Measurements from ENCODE around the gene GIMAP4. TPM values are rescaled to one million over a fixed set of nuclear protein-coding genes. Genes with fewer than 3 reads are reported as not detected.

Gene GIMAP4
- total and polyA plus RNA-seq, 8 donors: 0.89 to 79.9 (median 12.2) TPM; not detected in 1

GRCh38 chr7:150621376-150621775 is 54.2 kb downstream of the GIMAP4 start:
- 45 to 72% (median 63%) methylated on average over 1 of the region's 1 CpG for WGBS, 5 donors
- intact Hi-C loops (cut with DNase I; ENCODE audit: low total_unique reads): no loop called here

More at GRCh38 chr7:150621376-150621775, 54.2 kb downstream of the GIMAP4 start:
- no peak for DNase-seq
- no peak for TF ChIP-seq POLR2AphosphoS5 (IDR thresholded peaks at IDR 0.05)
- no peak for TF ChIP-seq CTCF (IDR thresholded peaks at IDR 0.05)
- TF ChIP-seq POLR2A (IDR thresholded peaks at IDR 0.05): no peak
- Histone ChIP-seq H3K36me3 (peaks cover 0 to 1% (median 0%) of the 10 kb centered on the region in 4 donors), H3K4me3 (no peak overlapping the region), H3K9me3 (no peaks in the 10 kb centered on the region), H3K4me1 (peaks cover 0 to 3% (median 0%) of the 10 kb centered on the region in 4 donors), H3K27me3 (no peaks in the 10 kb centered on the region), H3K27ac (no peak overlapping the region)

Other genes starting within 250 kb of the GIMAP4 start
- gene LRRC61, start 244.0 kb upstream of the GIMAP4 start, total RNA-seq: 10 to 100 TPM in 3 of 5 donors, not detected in 2; 11.6 to 15.9 (median 14.2) TPM
- gene LRRC61, start 244.0 kb upstream of the GIMAP4 start, polyA plus RNA-seq: 1 to 10 TPM; 5.6 to 7.6 (median 7.4) TPM
- gene ACTR3C, start 243.8 kb upstream of the GIMAP4 start, total RNA-seq: 10 to 100 TPM in 3 of 5 donors, 1 to 10 TPM in 2; 2.3 to 68.7 (median 16.2) TPM
- gene ACTR3C, start 243.8 kb upstream of the GIMAP4 start, polyA plus RNA-seq: 10 to 100 TPM in 1 of 3 donors, 1 to 10 TPM in 2; 3.1 to 10.1 (median 7.0) TPM
- gene RARRES2, start 225.8 kb upstream of the GIMAP4 start, total RNA-seq: 100 to 1,000 TPM in 1 of 5 donors, 10 to 100 TPM in 4; 33.5 to 244 (median 70.9) TPM
- 100 to 1,000 TPM; 161 to 232 (median 197) TPM for gene RARRES2, start 225.8 kb upstream of the GIMAP4 start, polyA plus RNA-seq
- 100 to 1,000 TPM in 3 of 5 donors, 10 to 100 TPM in 2; 44.2 to 298 (median 104) TPM for gene REPIN1, start 198.6 kb upstream of the GIMAP4 start, total RNA-seq
- gene REPIN1, start 198.6 kb upstream of the GIMAP4 start, polyA plus RNA-seq: 10 to 100 TPM; 35.9 to 41.5 (median 36.4) TPM
- 10 to 100 TPM in 2 of 5 donors, 1 to 10 TPM in 1, not detected in 2; 2.0 to 17.0 (median 14.8) TPM for gene ZNF775, start 188.1 kb upstream of the GIMAP4 start, total RNA-seq
- 1 to 10 TPM; 1.8 to 2.6 (median 2.4) TPM for gene ZNF775, start 188.1 kb upstream of the GIMAP4 start, polyA plus RNA-seq
- gene GIMAP8, start 116.8 kb upstream of the GIMAP4 start, total RNA-seq: 1 to 10 TPM in 2 of 5 donors, under 1 TPM in 3; under 0.01 to 8.3 (median 0.29) TPM
- gene GIMAP8, start 116.8 kb upstream of the GIMAP4 start, polyA plus RNA-seq: 1 to 10 TPM; 2.8 to 3.2 (median 2.9) TPM
- gene GIMAP7, start 52.5 kb upstream of the GIMAP4 start, total RNA-seq: 10 to 100 TPM in 2 of 5 donors, 1 to 10 TPM in 2, not detected in 1; 1.2 to 13.0 (median 7.5) TPM
- gene GIMAP7, start 52.5 kb upstream of the GIMAP4 start, polyA plus RNA-seq: 10 to 100 TPM in 2 of 3 donors, 1 to 10 TPM in 1; 9.0 to 15.9 (median 14.8) TPM
- gene GIMAP6, start 65.0 kb downstream of the GIMAP4 start, total RNA-seq: 10 to 100 TPM in 2 of 5 donors, 1 to 10 TPM in 2, under 1 TPM in 1; 0.89 to 18.4 (median 5.8) TPM
- gene GIMAP6, start 65.0 kb downstream of the GIMAP4 start, polyA plus RNA-seq: 10 to 100 TPM in 1 of 3 donors, 1 to 10 TPM in 2; 5.6 to 10.2 (median 6.2) TPM
- gene GIMAP2, start 118.3 kb downstream of the GIMAP4 start, total RNA-seq: 1 to 10 TPM in 3 of 5 donors, under 1 TPM in 1, not detected in 1; 0.58 to 8.3 (median 3.6) TPM
- 1 to 10 TPM; 2.6 to 5.3 (median 4.4) TPM for gene GIMAP2, start 118.3 kb downstream of the GIMAP4 start, polyA plus RNA-seq
- gene GIMAP1, start 149.2 kb downstream of the GIMAP4 start, total RNA-seq: 1 to 10 TPM in 3 of 5 donors, under 1 TPM in 1, not detected in 1; 0.45 to 5.8 (median 4.7) TPM
- gene GIMAP1, start 149.2 kb downstream of the GIMAP4 start, polyA plus RNA-seq: 1 to 10 TPM; 2.3 to 2.7 (median 2.4) TPM
- gene GIMAP5, start 170.0 kb downstream of the GIMAP4 start, total RNA-seq: 10 to 100 TPM in 4 of 5 donors, 1 to 10 TPM in 1; 7.0 to 25.2 (median 20.9) TPM
- gene GIMAP5, start 170.0 kb downstream of the GIMAP4 start, polyA plus RNA-seq: 10 to 100 TPM; 10.0 to 16.3 (median 14.0) TPM
- gene TMEM176B, start 233.0 kb downstream of the GIMAP4 start, total RNA-seq: 100 to 1,000 TPM in 1 of 5 donors, 10 to 100 TPM in 4; 59.3 to 108 (median 87.6) TPM
- 100 to 1,000 TPM in 1 of 3 donors, 10 to 100 TPM in 2; 29.4 to 157 (median 90.1) TPM for gene TMEM176B, start 233.0 kb downstream of the GIMAP4 start, polyA plus RNA-seq
- gene TMEM176A, start 233.4 kb downstream of the GIMAP4 start, total RNA-seq: 100 to 1,000 TPM in 1 of 5 donors, 10 to 100 TPM in 4; 14.7 to 116 (median 35.8) TPM
- gene TMEM176A, start 233.4 kb downstream of the GIMAP4 start, polyA plus RNA-seq: 10 to 100 TPM; 21.4 to 92.0 (median 62.0) TPM